Hepatocyte (in vitro differentiated cells): ENCODE data around the gene FNDC3B.

Experiments
- EZH2phosphoT487 ChIP-seq: fragments of 200-600 bp; sonication (generic); IDR thresholded peaks from one replicate; pipeline ENCODE4 v1.6.1; 2018; ENCODE audit warnings: antibody characterized with exemption, mild to moderate bottlenecking, low read depth, moderate library complexity; ENCODE audit not compliant: unreplicated experiment, severe bottlenecking
- TF ChIP-seq, protein P1 (sequence below): fragments of 200-600 bp; sonication (generic); IDR thresholded peaks from 2 replicates; pipeline ENCODE4 v1.5.1; 2016; ENCODE audit warnings: antibody characterized with exemption, mild to moderate bottlenecking; ENCODE audit not compliant: poor library complexity

DNA sequence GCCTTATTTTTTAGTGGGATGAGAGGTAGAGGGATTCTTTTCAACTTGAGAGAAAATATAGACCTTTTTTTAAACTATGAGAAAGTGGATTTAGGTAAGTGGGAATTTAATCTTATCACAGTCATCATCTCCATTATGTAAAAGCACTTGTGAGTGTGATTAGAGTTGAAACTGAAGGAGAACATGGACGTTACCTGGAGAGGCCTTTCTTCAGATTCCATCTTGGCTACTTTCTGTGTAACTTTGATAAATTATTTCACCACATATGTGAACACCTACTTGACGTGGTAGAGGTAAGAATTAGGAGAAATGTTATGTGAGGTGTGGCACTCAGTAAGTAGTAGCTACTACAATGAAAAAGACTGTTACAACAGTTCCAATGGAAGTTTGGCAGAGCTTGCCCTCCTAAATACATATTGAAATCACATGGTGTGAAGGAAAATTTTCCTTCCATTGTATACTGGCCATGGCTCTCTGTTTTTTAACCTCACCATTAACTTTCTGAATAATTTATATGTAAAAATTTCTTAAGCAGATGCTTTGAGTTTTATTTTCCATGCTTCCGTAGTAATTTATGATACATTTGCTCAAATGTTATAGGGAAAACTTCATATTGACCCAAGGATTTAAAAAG is 193.3 kb downstream of the FNDC3B start:
- TF ChIP-seq, protein P1, sequence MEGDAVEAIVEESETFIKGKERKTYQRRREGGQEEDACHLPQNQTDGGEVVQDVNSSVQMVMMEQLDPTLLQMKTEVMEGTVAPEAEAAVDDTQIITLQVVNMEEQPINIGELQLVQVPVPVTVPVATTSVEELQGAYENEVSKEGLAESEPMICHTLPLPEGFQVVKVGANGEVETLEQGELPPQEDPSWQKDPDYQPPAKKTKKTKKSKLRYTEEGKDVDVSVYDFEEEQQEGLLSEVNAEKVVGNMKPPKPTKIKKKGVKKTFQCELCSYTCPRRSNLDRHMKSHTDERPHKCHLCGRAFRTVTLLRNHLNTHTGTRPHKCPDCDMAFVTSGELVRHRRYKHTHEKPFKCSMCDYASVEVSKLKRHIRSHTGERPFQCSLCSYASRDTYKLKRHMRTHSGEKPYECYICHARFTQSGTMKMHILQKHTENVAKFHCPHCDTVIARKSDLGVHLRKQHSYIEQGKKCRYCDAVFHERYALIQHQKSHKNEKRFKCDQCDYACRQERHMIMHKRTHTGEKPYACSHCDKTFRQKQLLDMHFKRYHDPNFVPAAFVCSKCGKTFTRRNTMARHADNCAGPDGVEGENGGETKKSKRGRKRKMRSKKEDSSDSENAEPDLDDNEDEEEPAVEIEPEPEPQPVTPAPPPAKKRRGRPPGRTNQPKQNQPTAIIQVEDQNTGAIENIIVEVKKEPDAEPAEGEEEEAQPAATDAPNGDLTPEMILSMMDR, result no peak
- TF ChIP-seq EZH2phosphoT487, result no peak
